ENCODE results near the gene STAT1. TPM values are rescaled to one million over a fixed set of nuclear protein-coding genes. Genes with fewer than 3 reads are reported as not detected.

STAT1 gene
- 34.2 TPM for polyA plus RNA-seq (2012; ENCODE audit: insufficient read depth, insufficient read length)

GRCh38 chr2:191013932-191014652 is at the start of gene STAT1:
Gene STAT1 (minus strand): TSS chr2:191014171. CDS start chr2:191010003, 4,168 bp downstream.
- H3K4me3 ChIP-seq (ENCODE audit: low read length) = peak within 1 kb of the TSS; percentile 94
- peak; percentile 84 for DNase-seq (ENCODE audit: low read depth, low spot score)

- DNase-seq (ENCODE audit: low read depth, low spot score) = no peak
- no peak overlapping the region for H3K4me3 ChIP-seq (ENCODE audit: low read length)
These were observed 49.6 kb upstream of the STAT1 start for GRCh38 chr2:191063584-191063983.

GRCh38 chr2:191061381-191061980 is 47.5 kb upstream of the STAT1 start:
- peak overlapping the region; percentile 12 for H3K4me3 ChIP-seq (ENCODE audit: low read length)
- DNase-seq (ENCODE audit: low read depth, low spot score) = peak; percentile 82

GRCh38 chr2:191059308-191059707 is 45.3 kb upstream of the STAT1 start:
- H3K4me3 ChIP-seq (ENCODE audit: low read length) = no peak overlapping the region
- DNase-seq (ENCODE audit: low read depth, low spot score) = no peak

DNA sequence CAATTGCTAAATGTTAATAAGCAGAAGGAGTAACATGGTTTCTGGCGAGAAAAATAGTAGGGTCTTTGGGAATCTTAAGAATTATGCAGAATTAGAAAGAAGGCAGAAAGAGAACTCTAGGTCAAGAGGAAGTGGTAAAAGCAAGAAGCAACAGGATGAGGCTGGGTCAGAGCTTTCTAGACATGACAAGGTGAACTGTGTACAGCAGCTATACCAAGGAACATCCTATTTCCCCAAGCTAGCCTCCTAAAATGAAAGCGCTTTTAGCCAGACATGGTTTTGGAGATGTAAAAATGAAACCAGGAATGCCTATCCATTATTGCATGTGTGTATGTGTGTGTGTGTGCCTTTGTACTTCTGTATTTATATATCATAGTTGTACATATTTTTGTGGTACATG is 42.3 kb upstream of the STAT1 start:
- no peak overlapping the region for H3K4me3 ChIP-seq (ENCODE audit: low read length)
- DNase-seq (ENCODE audit: low read depth, low spot score) = peak; percentile 56

- DNase-seq (ENCODE audit: low read depth, low spot score) = no peak
- H3K4me3 ChIP-seq (ENCODE audit: low read length) = no peak overlapping the region
These were observed 39.3 kb upstream of the STAT1 start for GRCh38 chr2:191053256-191053655.

GRCh38 chr2:191051825-191052778 is 38.1 kb upstream of the STAT1 start:
- DNase-seq (ENCODE audit: low read depth, low spot score) = peak; percentile 68
- peak overlapping the region; percentile 1; the same call in 1 of the 2 replicates for H3K4me3 ChIP-seq (ENCODE audit: low read length)

- H3K4me3 ChIP-seq (ENCODE audit: low read length) = no peak overlapping the region
- no peak for DNase-seq (ENCODE audit: low read depth, low spot score)
These were observed 37.2 kb upstream of the STAT1 start for GRCh38 chr2:191051177-191051576.

DNA sequence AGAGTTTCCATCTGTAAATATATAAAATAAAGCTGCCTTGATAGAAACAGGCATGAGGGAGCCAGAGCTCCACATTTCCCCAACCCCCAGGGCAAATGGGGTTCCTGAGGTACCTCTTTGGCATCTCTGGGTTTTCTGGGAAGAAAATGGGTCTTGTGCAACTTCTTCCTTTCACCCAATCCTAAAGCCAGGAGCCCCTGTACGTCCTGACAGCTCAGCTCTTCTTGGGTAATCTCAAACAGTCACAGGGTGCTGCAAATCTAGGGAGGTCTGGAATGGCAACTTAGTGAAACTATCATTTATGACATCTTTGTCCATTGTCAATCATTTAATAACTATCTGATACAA is 36.6 kb upstream of the STAT1 start:
- no peak overlapping the region for H3K4me3 ChIP-seq (ENCODE audit: low read length)
- no peak for DNase-seq (ENCODE audit: low read depth, low spot score)

DNA sequence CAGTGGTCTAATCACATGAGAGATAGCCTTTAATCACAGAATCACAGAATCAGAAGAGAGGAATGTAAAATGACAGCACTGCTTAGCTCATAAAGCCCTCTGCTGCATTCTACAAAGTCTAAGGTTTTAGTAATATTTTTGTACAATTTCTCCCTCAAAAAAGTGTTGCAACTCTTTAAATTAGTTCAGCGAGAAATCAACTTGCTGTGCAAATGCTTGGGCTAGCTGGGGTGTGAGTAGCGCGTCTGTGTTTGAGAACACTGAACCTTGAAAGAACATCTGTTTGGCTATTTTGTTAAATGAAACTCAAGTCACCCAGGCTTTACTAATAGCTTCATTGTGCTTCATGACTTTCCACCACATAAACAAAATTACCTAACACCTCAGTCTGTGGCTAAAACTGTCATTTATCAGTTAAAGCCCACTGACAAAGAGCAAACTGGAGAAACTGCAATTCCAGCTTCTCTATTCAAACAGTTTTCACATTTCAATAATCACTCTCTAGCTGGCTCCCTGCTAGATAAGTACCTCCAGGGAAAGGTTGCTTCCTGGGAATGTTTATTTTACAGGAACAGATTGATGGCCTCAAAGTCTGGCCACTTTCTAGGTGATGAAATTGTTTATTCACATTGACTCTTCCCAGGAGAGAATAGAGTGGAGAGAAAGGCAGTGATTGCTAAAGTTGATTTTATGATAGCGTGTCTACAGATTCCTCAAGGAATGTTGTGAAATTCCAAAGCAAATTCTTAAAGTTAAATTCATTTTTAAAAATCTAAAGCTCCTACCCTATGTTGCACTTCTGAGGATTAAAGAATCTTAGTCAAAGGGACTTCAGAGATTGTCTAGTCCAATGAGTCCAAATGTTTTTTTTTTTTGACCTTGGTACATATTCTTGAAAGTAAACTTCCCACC is 36.0 kb upstream of the STAT1 start:
- no peak overlapping the region for H3K4me3 ChIP-seq (ENCODE audit: low read length)
- no peak for DNase-seq (ENCODE audit: low read depth, low spot score)

DNA sequence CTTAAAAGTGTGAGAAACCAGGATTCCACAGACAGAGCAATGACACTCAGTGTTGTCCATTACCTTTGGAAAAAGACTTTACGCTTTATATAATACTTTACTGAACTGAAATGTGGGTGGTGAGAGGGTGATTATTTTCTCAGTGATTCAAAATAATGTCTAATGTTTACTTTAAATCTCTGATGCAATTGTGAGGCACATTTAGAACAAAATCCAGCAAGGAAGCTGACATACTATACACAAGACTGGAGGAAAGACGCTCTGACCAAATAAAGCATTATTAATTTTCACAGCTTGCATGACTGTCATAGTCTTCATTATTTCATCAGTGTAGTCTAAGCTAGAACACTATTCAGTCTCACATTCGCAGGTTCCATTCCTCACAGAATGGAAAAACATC is 34.1 kb upstream of the STAT1 start:
- no peak overlapping the region for H3K4me3 ChIP-seq (ENCODE audit: low read length)

DNA sequence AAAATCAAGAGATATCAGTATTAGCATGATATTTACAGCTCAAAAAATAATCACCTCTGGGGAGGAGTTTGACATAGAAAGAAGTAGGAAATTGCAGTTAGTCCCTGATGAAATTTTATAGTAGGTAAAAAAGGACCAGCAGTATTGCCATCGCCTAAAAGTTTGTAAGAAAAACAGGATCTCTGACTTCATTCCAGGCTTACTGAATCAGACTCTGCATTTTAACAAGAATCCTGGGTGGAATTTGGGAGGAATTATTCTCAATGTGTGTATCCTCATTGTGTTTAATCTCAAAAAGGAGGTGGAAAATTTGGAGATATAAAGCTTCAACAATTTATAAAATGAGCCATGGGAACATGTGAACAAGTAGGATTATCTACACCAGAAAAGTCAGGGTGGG is 31.2 kb upstream of the STAT1 start:
- no peak overlapping the region for H3K4me3 ChIP-seq (ENCODE audit: low read length)
- no peak for DNase-seq (ENCODE audit: low read depth, low spot score)

More for the DNA sequence above, 34.1 kb upstream of the STAT1 start:
- no peak for DNase-seq (ENCODE audit: low read depth, low spot score)

GRCh38 chr2:191043438-191043837 is 29.5 kb upstream of the STAT1 start:
- H3K4me3 ChIP-seq (ENCODE audit: low read length) = no peak overlapping the region
- DNase-seq (ENCODE audit: low read depth, low spot score) = no peak

- no peak overlapping the region for H3K4me3 ChIP-seq (ENCODE audit: low read length)
- no peak for DNase-seq (ENCODE audit: low read depth, low spot score)
These were observed 27.6 kb upstream of the STAT1 start for GRCh38 chr2:191041418-191042161.

- DNase-seq (ENCODE audit: low read depth, low spot score) = no peak
- H3K4me3 ChIP-seq (ENCODE audit: low read length) = no peak overlapping the region
These were observed 25.6 kb upstream of the STAT1 start for GRCh38 chr2:191039616-191040015.

DNA sequence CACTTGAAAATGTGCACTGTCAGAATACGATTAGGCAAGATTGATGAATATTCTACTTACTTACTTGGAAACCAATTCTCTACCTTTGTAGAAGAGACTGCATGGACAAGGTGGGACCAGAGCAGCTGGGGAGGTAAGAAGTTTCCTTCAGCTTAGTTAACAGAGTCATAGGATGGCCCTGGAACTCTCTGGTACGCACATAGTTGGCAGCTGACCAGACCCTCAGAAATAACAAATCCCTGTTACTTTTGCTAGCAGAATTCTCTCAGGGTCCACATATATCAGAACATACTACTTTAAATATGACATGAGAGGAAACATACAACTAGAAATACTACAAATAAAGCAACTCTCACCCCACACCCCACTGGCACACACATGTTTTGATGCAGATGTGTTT is 24.8 kb upstream of the STAT1 start:
- no peak overlapping the region for H3K4me3 ChIP-seq (ENCODE audit: low read length)
- DNase-seq (ENCODE audit: low read depth, low spot score) = no peak

DNA sequence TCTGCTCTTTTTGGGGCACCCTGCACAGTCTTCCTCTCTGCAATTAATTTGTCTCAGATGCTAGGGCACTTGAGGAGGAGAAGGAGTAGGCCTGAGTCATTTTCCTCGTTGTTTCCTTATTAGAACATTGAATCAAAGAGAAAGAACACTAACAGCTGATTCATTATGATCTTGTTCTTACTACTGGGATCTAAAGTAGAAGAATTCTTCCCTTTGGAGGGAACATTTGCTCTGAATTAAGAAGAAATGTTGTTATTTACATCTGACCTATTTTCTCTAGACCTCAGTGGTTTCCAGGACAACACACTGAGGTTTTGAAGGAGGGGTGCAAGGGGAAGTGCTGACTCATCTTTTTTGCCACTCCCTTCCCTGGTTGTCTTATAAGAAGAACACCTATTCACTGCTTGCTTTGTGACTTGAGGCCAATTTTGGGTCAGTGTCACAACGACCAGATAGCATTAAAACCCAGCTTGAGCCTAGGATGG is 24.3 kb upstream of the STAT1 start:
- H3K4me3 ChIP-seq (ENCODE audit: low read length) = no peak overlapping the region
- no peak for DNase-seq (ENCODE audit: low read depth, low spot score)

- no peak overlapping the region for H3K4me3 ChIP-seq (ENCODE audit: low read length)
- DNase-seq (ENCODE audit: low read depth, low spot score) = no peak
These were observed 23.4 kb upstream of the STAT1 start for GRCh38 chr2:191037351-191037750.

Measured in Jurkat, Clone E6-1 (cell line).